ENCODE results near the gene ARHGEF9. TPM values are rescaled to one million over a fixed set of nuclear protein-coding genes. Genes with fewer than 3 reads are reported as not detected.

ARHGEF9 gene
- total and polyA plus RNA-seq, 10 of the 15 experiments (the other 5 are each of a cell fraction or from before 2014, with no cell fraction given), result 3.2 to 25.2 (median 14.3) TPM

GRCh38 chrX:63718010-63718694, 66.9 kb downstream of the ARHGEF9 start:
- CTCF ChIA-PET, result no interaction called here

More at GRCh38 chrX:63718010-63718694, 66.9 kb downstream of the ARHGEF9 start:
- RAD21 ChIA-PET (ENCODE audit: unreplicated experiment), result no interaction called here
- BruUV-seq (replicated peaks), result no TSS peak
- no peaks in the 10 kb centered on the region for H3K4me1 ChIP-seq (ENCODE audit: control insufficient read depth, insufficient read depth, low read length)
- H3K27me3 ChIP-seq (replicated peaks in 1 of 2; ENCODE audit: control insufficient read depth in 2 of 2, insufficient read depth in 2 of 2, low read length in 1 of 2), result no peaks in the 10 kb centered on the region
- no peaks in the 10 kb centered on the region for H4K20me1 ChIP-seq (ENCODE audit: control insufficient read depth, insufficient read depth)
- 0 out of 2 replicates have a peak overlapping the region, but pooled peaks have one; percentile 22 for H3K4me2 ChIP-seq (ENCODE audit: control insufficient read depth, insufficient read depth)
- FAIRE-seq (no peak), DNase-seq (ENCODE audit: low read depth, low spot score) (no peak), ATAC-seq (peak; percentile 73)
- in situ Hi-C loops (cut with MboI), result no loop called here
- no peaks in the 10 kb centered on the region for H3K79me2 ChIP-seq (ENCODE audit: control insufficient read depth, insufficient read depth, low read length)
- no peak overlapping the region for H3K27ac ChIP-seq (ENCODE audit: control insufficient read depth, insufficient read depth)
- intact Hi-C loops (cut with micrococcal nuclease; ENCODE audit: unreplicated experiment), result no loop called here
- H3K4me3 ChIP-seq, result no peak overlapping the region
- H3K36me3 ChIP-seq (ENCODE audit: control insufficient read depth in 2 of 2, insufficient read depth in 2 of 2, low read length in 1 of 2), result no peaks in the 10 kb centered on the region; a peak in 1 of 4 replicates
- WGBS (ENCODE audit: insufficient coverage, insufficient replicate concordance, low lambda C conversion rate, missing lambda C conversion rate), result 0% methylated on average over 2 of the region's 2 CpGs
- SMC1A ChIA-PET (ENCODE audit: uncharacterized antibody, unreplicated experiment), result interaction anchor here (1.4 to 1.8 kb wide), 2 partner anchors 20 to 26 kb away, joined by 3 to 4 read pairs; no protein-coding TSS in a partner anchor
- H3K9ac ChIP-seq (ENCODE audit: control insufficient read depth, insufficient read depth, low read length), result no peak overlapping the region
- TF ChIP-seq NKRF (conservative IDR thresholded peaks at IDR 0.05), result no peak
- no peak for TF ChIP-seq RFX5 (IDR thresholded peaks at IDR 0.05; ENCODE audit: low read depth, low read length)
- TF ChIP-seq SMARCA5 (IDR thresholded peaks at IDR 0.05), result no peak
- peak; percentile 53; the same call in 1 of the 2 replicates for TF ChIP-seq MEF2A (IDR thresholded peaks at IDR 0.05; ENCODE audit: insufficient read depth, low read depth, low read length)
- TF ChIP-seq CUX1 (IDR thresholded peaks at IDR 0.05; ENCODE audit: insufficient replicate concordance, low read depth, low read length), result no peak
- no peak overlapping the region for H2AFZ ChIP-seq (ENCODE audit: control insufficient read depth, low read depth, low read length)
- POLR2A ChIA-PET, result no interaction called here
- no peaks in the 10 kb centered on the region for H3K9me3 ChIP-seq (replicated peaks; ENCODE audit: control insufficient read depth, insufficient read depth, low read length)
